Astrocyte (in vitro differentiated cells and primary cell): Measurements from ENCODE around the gene ARMH1. TPM values are rescaled to one million over a fixed set of nuclear protein-coding genes. Genes with fewer than 3 reads are reported as not detected.

Experiments used
- DNase-seq: peaks from one replicate; pipeline ENCODE4 v3.0.0-alpha.2; 2010; ENCODE audit warnings: low read depth
- FAIRE-seq: peaks from 2 replicates; lab custom pipeline; 2011; peaks lifted over from hg19 to GRCh38; lab: Jason Lieb, UNC
- H2AFZ ChIP-seq: 2 replicates; pipeline ENCODE4 v1.6.0; 2012; ENCODE audit warnings: low read depth, low read length, inconsistent platforms
- H3K27ac ChIP-seq: 2 replicates; pipeline ENCODE4 v1.5.1; 2011; ENCODE audit warnings: low read depth, low read length, inconsistent platforms
- H3K27me3 ChIP-seq: 2 replicates; pipeline ENCODE4 v1.6.0; 2011; ENCODE audit warnings: low read length, inconsistent platforms; ENCODE audit not compliant: insufficient read depth
- H3K36me3 ChIP-seq: 2 replicates; pipeline ENCODE4 v1.5.1; 2011; ENCODE audit warnings: low read length, inconsistent platforms; ENCODE audit not compliant: insufficient read depth
- H3K4me1 ChIP-seq: 2 replicates; pipeline ENCODE4 v1.5.1; 2011; ENCODE audit warnings: low read length, inconsistent platforms; ENCODE audit not compliant: insufficient read depth
- H3K4me2 ChIP-seq: 2 replicates; pipeline ENCODE4 v1.6.0; 2012; ENCODE audit warnings: low read length, inconsistent platforms
- H3K4me3 ChIP-seq: 2 replicates; pipeline ENCODE4 v1.5.1; 2011; ENCODE audit warnings: low read depth, mild to moderate bottlenecking, low read length, inconsistent platforms; ENCODE audit not compliant: insufficient read depth
- H3K79me2 ChIP-seq: 2 replicates; pipeline ENCODE4 v1.6.0; 2012; ENCODE audit warnings: mild to moderate bottlenecking, low read length, inconsistent platforms; ENCODE audit not compliant: insufficient read depth
- H3K9ac ChIP-seq: 2 replicates; pipeline ENCODE4 v1.6.0; 2012; ENCODE audit warnings: mild to moderate bottlenecking, low read length, inconsistent platforms
- H3K9me3 ChIP-seq: 2 replicates; pipeline ENCODE4 v1.5.1; 2012; ENCODE audit warnings: low read depth, mild to moderate bottlenecking, low read length, inconsistent platforms; ENCODE audit not compliant: insufficient read depth
- H4K20me1 ChIP-seq: 2 replicates; pipeline ENCODE4 v1.6.0; 2012; ENCODE audit warnings: low read length, inconsistent platforms; ENCODE audit not compliant: insufficient read depth
- H3K27ac Mint-ChIP-seq: one replicate; pipeline ENCODE4 v1.8.0; 2021; ENCODE audit warnings: mild to moderate bottlenecking, mixed read lengths; ENCODE audit not compliant: unreplicated experiment
- H3K27me3 Mint-ChIP-seq: one replicate; pipeline ENCODE4 v1.8.0; 2021; ENCODE audit warnings: low read depth, mixed read lengths; ENCODE audit not compliant: unreplicated experiment
- H3K36me3 Mint-ChIP-seq: one replicate; pipeline ENCODE4 v1.8.0; 2021; ENCODE audit warnings: low read depth, mixed read lengths; ENCODE audit not compliant: unreplicated experiment
- H3K4me1 Mint-ChIP-seq: one replicate; pipeline ENCODE4 v1.8.0; 2021; ENCODE audit warnings: low read depth, mixed read lengths; ENCODE audit not compliant: unreplicated experiment
- H3K4me3 Mint-ChIP-seq: one replicate; pipeline ENCODE4 v1.8.0; 2021; ENCODE audit warnings: mild to moderate bottlenecking, moderate library complexity, mixed read lengths; ENCODE audit not compliant: unreplicated experiment
- H3K9me3 Mint-ChIP-seq: one replicate; pipeline ENCODE4 v1.8.0; 2021; ENCODE audit warnings: mild to moderate bottlenecking, mixed read lengths; ENCODE audit not compliant: unreplicated experiment
- EZH2 ChIP-seq: IDR thresholded peaks from 2 replicates; pipeline ENCODE4 v1.6.1; 2012; ENCODE audit warnings: mild to moderate bottlenecking, low read length, inconsistent platforms; ENCODE audit not compliant: insufficient read depth
- total RNA-seq: library from RNA; stranded (reverse); gene quantifications from 2 replicates; pipeline ENCODE4 v1.2.1, GENCODE V29; 2021
- TF ChIP-seq, protein P1 (sequence below): IDR thresholded peaks from 2 replicates; pipeline ENCODE4 v1.5.1; 2011; ENCODE audit warnings: low read depth, mild to moderate bottlenecking, inconsistent platforms, low read length, moderate library complexity; ENCODE audit not compliant: insufficient read depth

ARMH1 gene
- total RNA-seq, 1 donor from 2014 or later = 2.5 TPM

DNA sequence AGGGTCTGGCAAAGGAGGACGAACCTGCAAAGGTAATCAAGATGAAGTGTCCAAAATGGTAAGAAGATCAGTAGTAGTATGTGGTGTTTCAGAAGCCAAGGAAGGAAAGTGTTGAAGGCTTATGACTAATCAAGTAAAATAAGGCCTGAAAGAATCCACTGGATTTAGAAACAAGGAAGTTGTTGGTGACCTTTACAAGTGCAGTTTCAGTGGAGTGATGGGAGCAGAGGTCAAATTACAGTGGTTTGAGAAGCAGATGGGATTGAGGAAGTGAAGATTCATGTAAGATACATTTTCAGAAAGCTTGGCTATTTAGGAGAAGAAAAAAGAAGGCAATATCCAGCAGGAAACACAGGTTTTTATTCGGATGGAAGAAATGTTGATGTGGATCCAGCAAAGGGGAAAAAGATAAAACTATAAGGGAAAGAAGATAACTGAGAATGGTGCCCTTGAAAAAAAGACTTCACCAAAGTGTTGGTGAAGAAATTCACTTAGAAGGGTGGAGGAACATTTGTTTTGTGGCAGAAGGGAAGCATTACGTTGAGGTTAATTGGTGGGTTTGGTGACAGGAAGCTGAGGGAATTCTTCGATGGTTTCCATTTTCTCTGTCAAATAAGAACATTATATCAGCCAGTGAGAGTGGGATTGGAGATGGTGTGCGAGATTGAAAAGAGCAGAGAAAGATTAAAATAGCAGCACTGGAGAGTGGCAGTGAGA lies 2.1 kb downstream of the ARMH1 start:
- peaks cover under 1% of the 10 kb centered on the region for H3K9me3 Mint-ChIP-seq
- H3K36me3 Mint-ChIP-seq = peaks cover 10% of the 10 kb centered on the region
- Histone ChIP-seq H3K79me2 (no peaks in the 10 kb centered on the region), H2AFZ (no peak overlapping the region), H3K4me1 (peaks cover 26% of the 10 kb centered on the region), H3K4me3 (no peak overlapping the region), H4K20me1 (no peaks in the 10 kb centered on the region), H3K36me3 (no peaks in the 10 kb centered on the region), H3K9ac (no peak overlapping the region), H3K9me3 (no peaks in the 10 kb centered on the region), H3K4me2 (peak overlapping the region; percentile 51), H3K27ac (no peak overlapping the region), H3K27me3 (no peaks in the 10 kb centered on the region)
- H3K27ac Mint-ChIP-seq = no peak overlapping the region
- FAIRE-seq (peak; percentile 26), DNase-seq (peak; percentile 37)
- H3K27me3 Mint-ChIP-seq = no peaks in the 10 kb centered on the region
- H3K4me1 Mint-ChIP-seq = peaks cover 23% of the 10 kb centered on the region
- TF ChIP-seq EZH2 = no peak
- TF ChIP-seq, protein P1, sequence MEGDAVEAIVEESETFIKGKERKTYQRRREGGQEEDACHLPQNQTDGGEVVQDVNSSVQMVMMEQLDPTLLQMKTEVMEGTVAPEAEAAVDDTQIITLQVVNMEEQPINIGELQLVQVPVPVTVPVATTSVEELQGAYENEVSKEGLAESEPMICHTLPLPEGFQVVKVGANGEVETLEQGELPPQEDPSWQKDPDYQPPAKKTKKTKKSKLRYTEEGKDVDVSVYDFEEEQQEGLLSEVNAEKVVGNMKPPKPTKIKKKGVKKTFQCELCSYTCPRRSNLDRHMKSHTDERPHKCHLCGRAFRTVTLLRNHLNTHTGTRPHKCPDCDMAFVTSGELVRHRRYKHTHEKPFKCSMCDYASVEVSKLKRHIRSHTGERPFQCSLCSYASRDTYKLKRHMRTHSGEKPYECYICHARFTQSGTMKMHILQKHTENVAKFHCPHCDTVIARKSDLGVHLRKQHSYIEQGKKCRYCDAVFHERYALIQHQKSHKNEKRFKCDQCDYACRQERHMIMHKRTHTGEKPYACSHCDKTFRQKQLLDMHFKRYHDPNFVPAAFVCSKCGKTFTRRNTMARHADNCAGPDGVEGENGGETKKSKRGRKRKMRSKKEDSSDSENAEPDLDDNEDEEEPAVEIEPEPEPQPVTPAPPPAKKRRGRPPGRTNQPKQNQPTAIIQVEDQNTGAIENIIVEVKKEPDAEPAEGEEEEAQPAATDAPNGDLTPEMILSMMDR = no peak
- no peak overlapping the region for H3K4me3 Mint-ChIP-seq

DNA sequence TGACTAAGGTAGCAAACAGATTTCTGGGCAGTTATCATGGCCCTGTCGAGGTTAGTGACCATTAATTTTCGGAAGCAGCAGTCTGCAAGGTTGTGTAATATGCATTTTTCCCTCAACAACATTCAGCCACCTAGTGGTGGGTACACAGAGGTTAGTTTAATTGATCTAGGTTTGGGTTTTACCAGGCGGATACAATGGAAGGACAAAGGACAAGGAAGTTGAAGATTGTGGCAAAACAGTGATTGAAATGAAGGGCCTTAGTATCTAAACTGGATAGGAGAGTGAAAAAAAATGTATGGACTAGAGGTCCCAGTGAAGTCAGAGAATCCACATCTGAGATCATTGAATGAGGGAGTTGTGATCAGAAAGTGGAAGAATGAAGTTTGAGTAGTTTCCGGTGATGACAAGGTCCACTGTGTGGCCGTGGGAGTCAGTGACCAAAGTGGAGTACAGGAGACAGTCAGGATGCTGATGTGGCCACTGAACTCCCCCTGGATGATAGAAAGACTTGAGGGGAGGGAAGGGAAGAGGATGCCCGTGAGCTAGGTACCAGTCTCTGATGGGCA lies 2.8 kb downstream of the ARMH1 start:
- no peak overlapping the region for H3K4me2 ChIP-seq
- no peaks in the 10 kb centered on the region for H3K27me3 ChIP-seq
- no peaks in the 10 kb centered on the region for H3K79me2 ChIP-seq
- peaks cover 21% of the 10 kb centered on the region for H3K4me1 ChIP-seq
- peaks cover 10% of the 10 kb centered on the region for H3K36me3 Mint-ChIP-seq
- no peaks in the 10 kb centered on the region for H4K20me1 ChIP-seq
- TF ChIP-seq EZH2 = no peak
- TF ChIP-seq, protein P1 = peak; percentile 51
- H3K27ac Mint-ChIP-seq = no peak overlapping the region
- H3K9me3 ChIP-seq = no peaks in the 10 kb centered on the region
- H3K27ac ChIP-seq = no peak overlapping the region
- peaks cover 3% of the 10 kb centered on the region for H3K9me3 Mint-ChIP-seq
- DNase-seq (peak; percentile 62), FAIRE-seq (no peak)
- H3K36me3 ChIP-seq = no peaks in the 10 kb centered on the region
- H3K4me3 ChIP-seq = no peak overlapping the region
- no peaks in the 10 kb centered on the region for H3K27me3 Mint-ChIP-seq
- H3K4me1 Mint-ChIP-seq = peaks cover 18% of the 10 kb centered on the region
- no peak overlapping the region for H3K4me3 Mint-ChIP-seq
- H2AFZ ChIP-seq = no peak overlapping the region
- no peak overlapping the region for H3K9ac ChIP-seq

DNA sequence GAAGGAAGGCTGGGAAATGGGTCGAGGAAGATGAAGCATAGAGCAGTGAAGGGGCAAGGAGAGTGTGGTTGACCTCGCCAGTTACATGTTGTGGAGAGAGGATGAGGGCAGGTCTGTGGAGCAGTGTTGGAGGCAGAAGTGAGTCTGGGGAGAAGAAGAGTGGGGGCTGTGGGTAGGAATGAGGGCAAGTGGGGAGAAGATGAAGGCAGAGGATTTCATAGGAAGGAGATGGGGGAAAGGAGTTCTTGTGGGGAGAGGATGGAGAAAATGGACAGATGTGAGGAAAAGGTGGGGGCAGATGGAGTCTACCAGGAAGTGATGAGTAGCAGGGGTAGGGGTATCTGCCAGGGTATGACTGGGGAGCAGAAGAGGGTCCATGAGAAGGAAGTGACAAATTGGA lies 3.6 kb downstream of the ARMH1 start:
- Histone ChIP-seq H4K20me1 (no peaks in the 10 kb centered on the region), H2AFZ (no peak overlapping the region), H3K9me3 (no peaks in the 10 kb centered on the region), H3K4me1 (peaks cover 13% of the 10 kb centered on the region), H3K36me3 (no peaks in the 10 kb centered on the region), H3K79me2 (no peaks in the 10 kb centered on the region), H3K27me3 (no peaks in the 10 kb centered on the region), H3K4me3 (no peak overlapping the region), H3K9ac (no peak overlapping the region), H3K4me2 (no peak overlapping the region), H3K27ac (no peak overlapping the region)
- H3K27me3 Mint-ChIP-seq = no peaks in the 10 kb centered on the region
- FAIRE-seq (no peak), DNase-seq (no peak)
- no peak overlapping the region for H3K4me3 Mint-ChIP-seq
- no peak for TF ChIP-seq EZH2
- TF ChIP-seq, protein P1 = no peak
- no peak overlapping the region for H3K27ac Mint-ChIP-seq
- peaks cover 10% of the 10 kb centered on the region for H3K4me1 Mint-ChIP-seq
- H3K9me3 Mint-ChIP-seq = peaks cover 6% of the 10 kb centered on the region
- peaks cover 14% of the 10 kb centered on the region for H3K36me3 Mint-ChIP-seq
